Stimulated activated naive CD8-positive, alpha-beta T cell treated with anti-CD3 and anti-CD28 coated beads, Interleukin-15, Interleukin-2, amounts not matched to agents 100 ng/mL and 50 ng/mL, for 24 hours (primary cell): ENCODE measurements around the gene COQ8A.

Experiments used
- H3K27ac Mint-ChIP-seq: one replicate; pipeline ENCODE4 v1.8.0; 2021; ENCODE audit warnings: mild to moderate bottlenecking, mixed read lengths
- H3K27me3 Mint-ChIP-seq: one replicate; pipeline ENCODE4 v1.8.0; 2021; ENCODE audit warnings: mixed read lengths
- H3K36me3 Mint-ChIP-seq: one replicate; pipeline ENCODE4 v1.8.0; 2021; ENCODE audit warnings: low read depth, mixed read lengths
- H3K4me1 Mint-ChIP-seq: one replicate; pipeline ENCODE4 v1.8.0; 2021; ENCODE audit warnings: low read depth, mixed read lengths
- H3K4me3 Mint-ChIP-seq: one replicate; pipeline ENCODE4 v1.8.0; 2021; ENCODE audit warnings: mild to moderate bottlenecking, mixed read lengths
- H3K9me3 Mint-ChIP-seq: one replicate; pipeline ENCODE4 v1.8.0; 2021; ENCODE audit warnings: mixed read lengths

COQ8A gene

GRCh38 chr1:226979517-226980121, 39.5 kb downstream of the COQ8A start:
- H3K27ac Mint-ChIP-seq, result no peak overlapping the region
- no peaks in the 10 kb centered on the region for H3K27me3 Mint-ChIP-seq
- H3K4me3 Mint-ChIP-seq, result no peak overlapping the region
- H3K4me1 Mint-ChIP-seq, result no peaks in the 10 kb centered on the region
- no peaks in the 10 kb centered on the region for H3K36me3 Mint-ChIP-seq
- no peaks in the 10 kb centered on the region for H3K9me3 Mint-ChIP-seq

DNA sequence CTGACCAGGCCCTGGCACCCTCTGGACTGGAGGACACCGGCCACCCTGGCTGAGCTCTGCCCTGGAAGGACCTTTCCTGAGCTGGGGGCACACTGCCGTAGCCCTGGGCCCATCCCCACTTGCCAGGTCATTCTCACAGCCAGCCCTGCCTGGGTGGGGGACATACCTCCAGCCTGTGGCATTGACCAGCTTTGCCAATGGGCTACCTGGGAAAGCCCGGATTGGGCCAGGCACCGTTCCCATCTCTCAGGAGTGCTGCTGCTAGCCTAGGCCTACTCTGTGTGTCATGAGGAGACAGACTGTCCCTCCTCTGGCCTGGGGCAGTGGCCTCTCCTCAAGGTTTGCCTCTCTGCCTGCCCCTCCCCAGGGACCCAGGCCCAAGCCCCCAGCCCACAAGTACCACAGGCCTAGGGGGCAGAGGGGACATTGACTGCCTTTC, 40.0 kb downstream of the COQ8A start:
- H3K9me3 Mint-ChIP-seq, result no peaks in the 10 kb centered on the region
- no peaks in the 10 kb centered on the region for H3K27me3 Mint-ChIP-seq
- H3K27ac Mint-ChIP-seq, result no peak overlapping the region
- no peaks in the 10 kb centered on the region for H3K36me3 Mint-ChIP-seq
- no peak overlapping the region for H3K4me3 Mint-ChIP-seq
- H3K4me1 Mint-ChIP-seq, result no peaks in the 10 kb centered on the region

- Mint-ChIP-seq H3K27me3 (no peaks in the 10 kb centered on the region), H3K27ac (no peak overlapping the region), H3K4me1 (no peaks in the 10 kb centered on the region), H3K9me3 (no peaks in the 10 kb centered on the region), H3K36me3 (no peaks in the 10 kb centered on the region), H3K4me3 (no peak overlapping the region)
Observed at GRCh38 chr1:226980565-226981385, 40.7 kb downstream of the COQ8A start.

GRCh38 chr1:226981386-226981817, 41.3 kb downstream of the COQ8A start:
- Mint-ChIP-seq H3K9me3 (no peaks in the 10 kb centered on the region), H3K4me3 (no peak overlapping the region), H3K27ac (no peak overlapping the region), H3K36me3 (peaks cover 6% of the 10 kb centered on the region), H3K4me1 (no peaks in the 10 kb centered on the region), H3K27me3 (no peaks in the 10 kb centered on the region)

DNA sequence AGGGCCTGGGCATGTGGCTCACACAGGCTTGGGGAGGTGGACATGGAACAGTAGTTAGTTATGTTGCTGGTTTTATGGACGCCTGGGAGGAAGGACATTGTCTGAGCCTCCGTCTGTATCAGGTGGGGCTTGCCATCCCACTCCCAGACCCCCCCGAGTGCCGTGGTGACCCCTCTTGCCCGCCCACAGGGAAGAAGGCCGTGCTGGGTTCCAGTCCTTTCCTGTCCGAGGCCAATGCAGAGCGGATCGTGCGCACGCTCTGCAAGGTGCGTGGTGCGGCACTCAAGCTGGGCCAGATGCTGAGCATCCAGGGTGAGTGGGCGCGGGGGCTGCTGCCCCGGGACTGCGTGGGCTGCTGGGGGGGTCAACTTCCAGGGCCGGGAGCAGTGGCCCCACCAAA, 41.7 kb downstream of the COQ8A start:
- Mint-ChIP-seq H3K4me1 (no peaks in the 10 kb centered on the region), H3K36me3 (peaks cover 10% of the 10 kb centered on the region)

DNA sequence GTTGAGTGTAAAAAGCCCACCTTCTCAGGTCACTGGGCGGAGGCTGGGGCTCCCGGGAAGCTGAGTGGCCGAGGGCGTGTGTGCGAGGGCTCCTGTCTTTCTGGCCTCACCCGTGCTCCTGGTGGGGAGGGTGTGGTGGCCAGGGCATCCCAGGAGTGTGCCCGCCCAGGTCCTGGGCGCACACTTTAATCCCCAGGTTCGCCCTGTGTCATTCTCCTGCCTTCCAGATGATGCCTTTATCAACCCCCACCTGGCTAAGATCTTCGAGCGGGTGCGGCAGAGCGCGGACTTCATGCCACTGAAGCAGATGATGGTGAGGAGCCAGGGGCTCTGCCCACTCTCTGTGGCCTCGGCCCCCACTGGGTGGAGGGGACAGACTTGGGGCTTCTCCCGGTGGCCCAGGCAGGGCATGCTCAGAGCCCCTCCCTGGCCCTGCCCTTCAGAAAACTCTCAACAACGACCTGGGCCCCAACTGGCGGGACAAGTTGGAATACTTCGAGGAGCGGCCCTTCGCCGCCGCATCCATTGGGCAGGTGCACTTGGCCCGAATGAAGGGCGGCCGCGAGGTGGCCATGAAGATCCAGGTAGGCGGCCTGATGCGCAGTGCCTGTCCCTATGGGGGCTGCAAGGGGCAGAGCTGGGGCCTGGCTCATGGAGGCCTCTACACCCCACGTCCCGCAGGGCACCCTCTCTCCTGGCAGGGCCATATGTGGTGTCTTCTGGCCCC, 42.5 kb downstream of the COQ8A start:
- Mint-ChIP-seq H3K4me3 (no peak overlapping the region), H3K9me3 (no peaks in the 10 kb centered on the region), H3K27me3 (no peaks in the 10 kb centered on the region), H3K36me3 (peaks cover 12% of the 10 kb centered on the region), H3K4me1 (no peaks in the 10 kb centered on the region), H3K27ac (no peak overlapping the region)

More for the DNA sequence above, 41.7 kb downstream of the COQ8A start:
- Mint-ChIP-seq H3K27me3 (no peaks in the 10 kb centered on the region), H3K4me3 (no peak overlapping the region), H3K9me3 (no peaks in the 10 kb centered on the region), H3K27ac (no peak overlapping the region)

DNA sequence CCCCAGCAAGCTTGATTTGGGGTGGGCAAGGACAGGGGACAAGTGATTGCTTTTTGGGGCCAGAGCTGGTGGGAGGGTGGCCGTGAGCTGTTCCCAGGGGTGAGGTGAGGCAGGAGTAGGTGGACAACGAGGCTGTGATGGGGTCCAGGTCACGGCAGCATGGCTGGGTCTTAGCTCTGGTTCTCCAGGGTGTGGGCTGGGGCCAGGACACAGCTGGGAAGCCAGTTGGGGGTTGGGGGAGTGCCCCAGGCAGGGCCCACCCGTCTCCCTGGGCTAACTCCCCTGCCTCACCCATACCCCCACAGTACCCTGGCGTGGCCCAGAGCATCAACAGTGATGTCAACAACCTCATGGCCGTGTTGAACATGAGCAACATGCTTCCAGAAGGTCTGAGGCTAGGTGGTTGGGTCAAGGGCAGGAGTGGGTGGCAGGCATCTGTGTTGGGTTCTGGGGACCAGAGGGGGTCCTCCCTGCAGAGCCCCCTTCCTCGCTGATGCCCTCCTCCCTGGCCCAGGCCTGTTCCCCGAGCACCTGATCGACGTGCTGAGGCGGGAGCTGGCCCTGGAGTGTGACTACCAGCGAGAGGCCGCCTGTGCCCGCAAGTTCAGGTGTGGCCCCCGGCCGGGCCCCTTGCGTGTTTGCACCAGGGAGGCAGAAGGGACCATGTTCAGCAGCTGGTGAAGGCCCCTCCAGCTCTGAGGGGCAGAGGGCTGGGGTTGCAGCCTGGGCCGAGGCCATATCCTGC, 43.3 kb downstream of the COQ8A start:
- H3K36me3 Mint-ChIP-seq, result peaks cover 12% of the 10 kb centered on the region
- no peaks in the 10 kb centered on the region for H3K27me3 Mint-ChIP-seq
- no peaks in the 10 kb centered on the region for H3K9me3 Mint-ChIP-seq
- H3K27ac Mint-ChIP-seq, result no peak overlapping the region
- H3K4me3 Mint-ChIP-seq, result no peak overlapping the region
- H3K4me1 Mint-ChIP-seq, result no peaks in the 10 kb centered on the region

DNA sequence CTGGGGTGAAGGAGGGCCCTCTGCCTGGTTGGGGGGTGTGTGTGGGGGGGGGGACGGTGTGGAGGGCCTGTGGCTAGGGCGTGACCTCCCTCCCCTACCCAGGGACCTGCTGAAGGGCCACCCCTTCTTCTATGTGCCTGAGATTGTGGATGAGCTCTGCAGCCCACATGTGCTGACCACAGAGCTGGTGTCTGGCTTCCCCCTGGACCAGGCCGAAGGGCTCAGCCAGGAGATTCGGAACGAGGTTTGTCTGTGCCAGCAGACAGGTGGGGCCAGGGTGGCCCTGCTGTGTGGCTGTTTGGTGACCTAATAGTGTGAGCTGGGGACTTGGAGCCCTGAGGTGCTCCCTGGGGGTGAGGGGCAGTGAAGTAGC, 43.9 kb downstream of the COQ8A start:
- no peaks in the 10 kb centered on the region for H3K27me3 Mint-ChIP-seq
- peaks cover 3% of the 10 kb centered on the region for H3K4me1 Mint-ChIP-seq
- H3K9me3 Mint-ChIP-seq, result no peaks in the 10 kb centered on the region
- H3K4me3 Mint-ChIP-seq, result no peak overlapping the region
- H3K36me3 Mint-ChIP-seq, result peaks cover 12% of the 10 kb centered on the region
- H3K27ac Mint-ChIP-seq, result no peak overlapping the region

GRCh38 chr1:226984521-226985238, 44.6 kb downstream of the COQ8A start:
- no peak overlapping the region for H3K27ac Mint-ChIP-seq
- H3K27me3 Mint-ChIP-seq, result no peaks in the 10 kb centered on the region
- no peak overlapping the region for H3K4me3 Mint-ChIP-seq
- peaks cover 12% of the 10 kb centered on the region for H3K36me3 Mint-ChIP-seq
- H3K4me1 Mint-ChIP-seq, result peaks cover 9% of the 10 kb centered on the region
- no peaks in the 10 kb centered on the region for H3K9me3 Mint-ChIP-seq

DNA sequence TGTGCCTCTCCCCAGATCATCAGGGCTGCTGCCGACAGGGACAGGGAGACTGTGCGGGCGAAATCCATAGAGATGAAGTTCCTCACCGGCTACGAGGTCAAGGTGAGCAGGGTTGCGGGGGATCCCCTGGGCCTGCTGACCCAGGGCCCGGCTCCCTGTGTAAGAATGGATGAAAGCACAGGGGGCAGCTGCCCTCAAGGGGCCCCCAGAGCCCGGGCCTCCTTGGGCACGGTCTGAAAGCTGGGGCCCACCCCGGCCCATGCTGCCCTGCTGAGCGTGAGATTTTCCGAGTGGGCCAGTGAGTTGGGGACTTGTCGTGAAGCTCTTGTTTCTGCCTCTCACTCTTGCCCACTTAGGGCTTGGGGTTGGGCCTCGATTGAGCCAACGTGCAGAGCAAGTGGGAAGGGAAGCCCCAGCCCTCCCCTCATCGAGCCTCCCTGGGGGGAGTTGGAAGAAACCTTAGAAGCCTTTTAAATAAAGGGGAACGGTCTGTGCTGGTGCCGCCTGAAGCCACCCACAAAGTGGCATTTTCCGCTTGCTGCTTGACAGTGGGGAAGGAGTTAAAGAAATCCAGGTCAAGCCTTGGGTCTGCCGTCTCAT, 45.2 kb downstream of the COQ8A start:
- no peaks in the 10 kb centered on the region for H3K9me3 Mint-ChIP-seq
- H3K4me1 Mint-ChIP-seq, result peaks cover 16% of the 10 kb centered on the region
- no peak overlapping the region for H3K4me3 Mint-ChIP-seq
- no peak overlapping the region for H3K27ac Mint-ChIP-seq
- peaks cover 12% of the 10 kb centered on the region for H3K36me3 Mint-ChIP-seq
- no peaks in the 10 kb centered on the region for H3K27me3 Mint-ChIP-seq

DNA sequence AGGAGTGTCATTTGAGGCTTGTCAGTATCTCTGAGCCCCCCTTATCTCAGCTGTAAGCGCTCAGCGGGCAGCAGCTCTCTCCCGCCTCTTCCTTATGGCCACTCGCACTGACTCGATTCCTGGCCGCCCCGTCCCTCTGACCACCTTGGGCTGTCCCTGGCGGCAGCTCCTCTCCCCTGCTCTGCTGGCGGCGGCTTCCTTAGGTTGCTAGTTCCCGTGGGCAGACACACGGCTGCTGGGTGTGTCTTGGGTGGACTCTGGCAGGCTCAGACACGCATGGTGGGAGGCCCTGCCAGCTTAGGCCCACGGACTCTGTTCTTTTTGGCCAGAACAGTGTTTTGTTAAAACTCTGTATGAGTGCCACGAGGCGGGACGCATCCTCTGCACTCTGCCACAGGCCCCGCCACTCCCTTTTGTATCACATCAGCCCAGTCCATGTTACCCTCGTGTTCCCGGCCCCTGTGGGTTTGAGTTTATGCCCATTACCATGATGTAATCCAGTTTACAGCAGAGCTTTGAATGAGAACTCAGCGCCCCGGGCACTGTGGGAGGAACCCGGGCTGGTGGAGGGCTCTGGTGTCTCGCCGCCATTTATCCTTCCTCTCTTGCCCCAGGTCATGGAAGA, 45.9 kb downstream of the COQ8A start:
- no peaks in the 10 kb centered on the region for H3K9me3 Mint-ChIP-seq
- H3K36me3 Mint-ChIP-seq, result peaks cover 12% of the 10 kb centered on the region
- H3K27ac Mint-ChIP-seq, result no peak overlapping the region
- H3K4me3 Mint-ChIP-seq, result no peak overlapping the region
- H3K4me1 Mint-ChIP-seq, result peaks cover 21% of the 10 kb centered on the region
- no peaks in the 10 kb centered on the region for H3K27me3 Mint-ChIP-seq

DNA sequence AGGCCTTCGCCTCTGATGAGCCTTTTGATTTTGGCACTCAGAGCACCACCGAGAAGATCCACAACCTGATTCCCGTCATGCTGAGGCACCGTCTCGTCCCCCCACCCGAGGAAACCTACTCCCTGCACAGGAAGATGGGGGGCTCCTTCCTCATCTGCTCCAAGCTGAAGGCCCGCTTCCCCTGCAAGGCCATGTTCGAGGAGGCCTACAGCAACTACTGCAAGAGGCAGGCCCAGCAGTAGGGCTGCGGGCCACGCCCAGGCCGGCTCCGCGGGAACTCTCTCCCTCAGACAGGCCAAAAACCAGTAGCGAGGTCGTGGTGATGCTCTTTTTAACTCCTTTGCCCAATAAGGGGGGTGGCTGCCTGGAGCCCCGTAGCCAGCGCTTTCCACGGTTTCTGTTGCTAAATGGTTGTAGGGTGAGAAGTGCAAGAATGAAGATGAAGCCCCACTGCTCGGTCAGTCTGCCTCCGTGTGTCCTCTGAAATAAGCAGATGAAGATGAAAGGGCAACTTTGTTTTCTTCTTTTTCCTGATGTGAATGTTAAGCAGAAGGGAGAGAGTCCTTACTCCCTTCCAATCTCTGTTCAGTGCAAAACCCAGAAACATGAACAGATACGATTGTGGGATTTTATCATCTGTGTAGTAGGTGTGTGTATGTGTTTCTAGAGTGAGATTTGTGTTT, 46.5 kb downstream of the COQ8A start:
- H3K4me3 Mint-ChIP-seq, result no peak overlapping the region
- H3K9me3 Mint-ChIP-seq, result no peaks in the 10 kb centered on the region
- H3K27me3 Mint-ChIP-seq, result no peaks in the 10 kb centered on the region
- peaks cover 21% of the 10 kb centered on the region for H3K4me1 Mint-ChIP-seq
- H3K27ac Mint-ChIP-seq, result no peak overlapping the region
- peaks cover 12% of the 10 kb centered on the region for H3K36me3 Mint-ChIP-seq

DNA sequence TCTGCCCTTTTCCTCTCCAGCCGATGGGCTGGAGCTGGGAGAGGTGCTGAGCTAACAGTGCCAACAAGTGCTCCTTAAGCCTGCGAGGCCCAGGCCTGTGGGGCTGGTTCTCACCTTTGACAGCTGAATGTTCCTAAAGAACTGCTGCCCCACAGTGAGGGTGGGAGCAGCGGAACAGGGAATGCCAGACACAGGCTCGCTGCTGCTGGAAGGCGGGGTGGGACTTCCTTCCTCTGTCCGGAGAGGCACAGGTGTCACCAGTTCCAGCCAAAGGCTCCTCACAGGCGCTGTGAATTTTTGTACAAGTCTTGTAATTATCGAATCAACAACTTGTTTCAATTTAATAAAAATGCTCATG, 47.1 kb downstream of the COQ8A start:
- Mint-ChIP-seq H3K27ac (no peak overlapping the region), H3K36me3 (peaks cover 12% of the 10 kb centered on the region), H3K9me3 (no peaks in the 10 kb centered on the region), H3K4me1 (peaks cover 21% of the 10 kb centered on the region), H3K4me3 (no peak overlapping the region), H3K27me3 (no peaks in the 10 kb centered on the region)
